ENCODE measurements around the gene NEURL1B. TPM values are rescaled to one million over a fixed set of nuclear protein-coding genes. Genes with fewer than 3 reads are reported as not detected.

Gene NEURL1B
- polyA plus RNA-seq, 2 of the 4 experiments (the other 2 are of a cell fraction), result 0.89 to 2.1 TPM

DNA sequence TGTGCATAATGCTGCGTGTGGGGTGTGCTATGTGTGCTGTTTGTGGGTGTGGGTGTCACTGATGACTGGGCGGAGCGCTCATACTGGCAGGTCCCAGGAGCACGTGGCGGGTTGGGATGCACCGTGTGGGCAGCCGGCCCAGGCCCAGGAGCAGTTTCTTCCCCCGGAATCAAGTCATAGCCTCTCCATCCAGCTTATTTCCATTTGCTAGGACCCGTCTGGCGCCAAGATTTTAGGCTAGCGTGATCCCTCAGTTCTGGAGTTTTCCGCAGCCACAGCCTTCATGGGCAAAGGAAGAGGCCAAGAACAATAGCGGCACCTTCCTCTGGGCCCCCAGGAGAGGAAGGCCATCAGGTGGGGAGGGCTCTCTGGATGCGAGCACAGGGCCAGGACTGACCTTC lies 43.3 kb upstream of the NEURL1B start:
- Histone ChIP-seq H3K27ac (no peak overlapping the region), H3K4me2 (no peak overlapping the region), H3K9me3 (no peaks in the 10 kb centered on the region), H3K4me1 (no peaks in the 10 kb centered on the region), H3K4me3 (no peak overlapping the region)
- ChIA-PET CTCF (interaction anchor here (1.3 to 1.9 kb wide), 2 partner anchors 25 to 118 kb away, joined by 3 to 4 read pairs; no protein-coding TSS in a partner anchor), POLR2A (no interaction called here)
- DNase-seq (ENCODE audit: low read depth in 1 of 2, low spot score in 1 of 2), result no peak
- TF ChIP-seq HOXB5 (CRISPR knock-in tag; IDR thresholded peaks at IDR 0.05) (no peak), KDM5A (IDR thresholded peaks at IDR 0.05) (no peak), EHF (CRISPR knock-in tag; IDR thresholded peaks at IDR 0.05) (no peak), RNF2 (IDR thresholded peaks at IDR 0.05; ENCODE audit: borderline replicate concordance, low read depth) (no peak), RAD21 (conservative IDR thresholded peaks at IDR 0.05 in 1 of 2, IDR thresholded peaks at IDR 0.05 in 1 of 2) (no peak), FOSL2 (IDR thresholded peaks at IDR 0.05) (no peak), FOSL2 (CRISPR knock-in tag; IDR thresholded peaks at IDR 0.05) (no peak), MAFK (IDR thresholded peaks at IDR 0.05; ENCODE audit: partially characterized antibody) (no peak), HOXA7 (CRISPR knock-in tag; IDR thresholded peaks at IDR 0.05) (no peak), FOSB (CRISPR knock-in tag; IDR thresholded peaks at IDR 0.05) (no peak), POLR2A (IDR thresholded peaks at IDR 0.05; ENCODE audit: low read length) (no peak), ZNF302 (CRISPR knock-in tag; IDR thresholded peaks at IDR 0.05) (no peak), PHF8 (IDR thresholded peaks at IDR 0.05; ENCODE audit: borderline replicate concordance, low read depth) (no peak), ESRRA (IDR thresholded peaks at IDR 0.05; ENCODE audit: borderline replicate concordance, low read length) (no peak), BHLHE40 (IDR thresholded peaks at IDR 0.05; ENCODE audit: low read depth, low read length) (no peak), CHD4 (IDR thresholded peaks at IDR 0.05; ENCODE audit: borderline replicate concordance) (no peak)
- TF ChIP-seq, protein P1, sequence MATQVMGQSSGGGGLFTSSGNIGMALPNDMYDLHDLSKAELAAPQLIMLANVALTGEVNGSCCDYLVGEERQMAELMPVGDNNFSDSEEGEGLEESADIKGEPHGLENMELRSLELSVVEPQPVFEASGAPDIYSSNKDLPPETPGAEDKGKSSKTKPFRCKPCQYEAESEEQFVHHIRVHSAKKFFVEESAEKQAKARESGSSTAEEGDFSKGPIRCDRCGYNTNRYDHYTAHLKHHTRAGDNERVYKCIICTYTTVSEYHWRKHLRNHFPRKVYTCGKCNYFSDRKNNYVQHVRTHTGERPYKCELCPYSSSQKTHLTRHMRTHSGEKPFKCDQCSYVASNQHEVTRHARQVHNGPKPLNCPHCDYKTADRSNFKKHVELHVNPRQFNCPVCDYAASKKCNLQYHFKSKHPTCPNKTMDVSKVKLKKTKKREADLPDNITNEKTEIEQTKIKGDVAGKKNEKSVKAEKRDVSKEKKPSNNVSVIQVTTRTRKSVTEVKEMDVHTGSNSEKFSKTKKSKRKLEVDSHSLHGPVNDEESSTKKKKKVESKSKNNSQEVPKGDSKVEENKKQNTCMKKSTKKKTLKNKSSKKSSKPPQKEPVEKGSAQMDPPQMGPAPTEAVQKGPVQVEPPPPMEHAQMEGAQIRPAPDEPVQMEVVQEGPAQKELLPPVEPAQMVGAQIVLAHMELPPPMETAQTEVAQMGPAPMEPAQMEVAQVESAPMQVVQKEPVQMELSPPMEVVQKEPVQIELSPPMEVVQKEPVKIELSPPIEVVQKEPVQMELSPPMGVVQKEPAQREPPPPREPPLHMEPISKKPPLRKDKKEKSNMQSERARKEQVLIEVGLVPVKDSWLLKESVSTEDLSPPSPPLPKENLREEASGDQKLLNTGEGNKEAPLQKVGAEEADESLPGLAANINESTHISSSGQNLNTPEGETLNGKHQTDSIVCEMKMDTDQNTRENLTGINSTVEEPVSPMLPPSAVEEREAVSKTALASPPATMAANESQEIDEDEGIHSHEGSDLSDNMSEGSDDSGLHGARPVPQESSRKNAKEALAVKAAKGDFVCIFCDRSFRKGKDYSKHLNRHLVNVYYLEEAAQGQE (IDR thresholded peaks at IDR 0.05), result no peak
- TF ChIP-seq, protein P2, sequence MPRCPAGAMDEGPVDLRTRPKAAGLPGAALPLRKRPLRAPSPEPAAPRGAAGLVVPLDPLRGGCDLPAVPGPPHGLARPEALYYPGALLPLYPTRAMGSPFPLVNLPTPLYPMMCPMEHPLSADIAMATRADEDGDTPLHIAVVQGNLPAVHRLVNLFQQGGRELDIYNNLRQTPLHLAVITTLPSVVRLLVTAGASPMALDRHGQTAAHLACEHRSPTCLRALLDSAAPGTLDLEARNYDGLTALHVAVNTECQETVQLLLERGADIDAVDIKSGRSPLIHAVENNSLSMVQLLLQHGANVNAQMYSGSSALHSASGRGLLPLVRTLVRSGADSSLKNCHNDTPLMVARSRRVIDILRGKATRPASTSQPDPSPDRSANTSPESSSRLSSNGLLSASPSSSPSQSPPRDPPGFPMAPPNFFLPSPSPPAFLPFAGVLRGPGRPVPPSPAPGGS (IDR thresholded peaks at IDR 0.05), result no peak
- TF ChIP-seq, protein P3, sequence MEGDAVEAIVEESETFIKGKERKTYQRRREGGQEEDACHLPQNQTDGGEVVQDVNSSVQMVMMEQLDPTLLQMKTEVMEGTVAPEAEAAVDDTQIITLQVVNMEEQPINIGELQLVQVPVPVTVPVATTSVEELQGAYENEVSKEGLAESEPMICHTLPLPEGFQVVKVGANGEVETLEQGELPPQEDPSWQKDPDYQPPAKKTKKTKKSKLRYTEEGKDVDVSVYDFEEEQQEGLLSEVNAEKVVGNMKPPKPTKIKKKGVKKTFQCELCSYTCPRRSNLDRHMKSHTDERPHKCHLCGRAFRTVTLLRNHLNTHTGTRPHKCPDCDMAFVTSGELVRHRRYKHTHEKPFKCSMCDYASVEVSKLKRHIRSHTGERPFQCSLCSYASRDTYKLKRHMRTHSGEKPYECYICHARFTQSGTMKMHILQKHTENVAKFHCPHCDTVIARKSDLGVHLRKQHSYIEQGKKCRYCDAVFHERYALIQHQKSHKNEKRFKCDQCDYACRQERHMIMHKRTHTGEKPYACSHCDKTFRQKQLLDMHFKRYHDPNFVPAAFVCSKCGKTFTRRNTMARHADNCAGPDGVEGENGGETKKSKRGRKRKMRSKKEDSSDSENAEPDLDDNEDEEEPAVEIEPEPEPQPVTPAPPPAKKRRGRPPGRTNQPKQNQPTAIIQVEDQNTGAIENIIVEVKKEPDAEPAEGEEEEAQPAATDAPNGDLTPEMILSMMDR (IDR thresholded peaks at IDR 0.05), result no peak
- TF ChIP-seq, protein P4, sequence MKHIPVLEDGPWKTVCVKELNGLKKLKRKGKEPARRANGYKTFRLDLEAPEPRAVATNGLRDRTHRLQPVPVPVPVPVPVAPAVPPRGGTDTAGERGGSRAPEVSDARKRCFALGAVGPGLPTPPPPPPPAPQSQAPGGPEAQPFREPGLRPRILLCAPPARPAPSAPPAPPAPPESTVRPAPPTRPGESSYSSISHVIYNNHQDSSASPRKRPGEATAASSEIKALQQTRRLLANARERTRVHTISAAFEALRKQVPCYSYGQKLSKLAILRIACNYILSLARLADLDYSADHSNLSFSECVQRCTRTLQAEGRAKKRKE (CRISPR knock-in tag; IDR thresholded peaks at IDR 0.05; ENCODE audit: low read depth), result no peak
- no peak for ATAC-seq
- 90% methylated on average over 14 of the region's 14 CpGs for WGBS (ENCODE audit: missing lambda C conversion rate)
- no peak for FAIRE-seq

Data from A549 (cell line).